ENCODE measurements around the gene FCER2.

- TF ChIP-seq POLR2AphosphoS5 (IDR thresholded peaks at IDR 0.05; ENCODE audit: low read depth, low read length) (no peak), CTCF (IDR thresholded peaks at IDR 0.05) (no peak), REST (IDR thresholded peaks at IDR 0.05; ENCODE audit: insufficient read depth in 1 of 2, low read depth in 2 of 2, low read length in 1 of 2) (no peak), SIN3A (IDR thresholded peaks at IDR 0.05; ENCODE audit: borderline replicate concordance, insufficient read depth, low read depth, low read length) (no peak), TCF7L2 (IDR thresholded peaks at IDR 0.05; ENCODE audit: low read depth, low read length) (no peak)
Measured at GRCh38 chr19:7682175-7682855, 19.6 kb downstream of the FCER2 start.
